Activated T-helper 1 cell treated with anti-CD3 and anti-CD28 coated beads, Interleukin-2, amount 50 U/mL, for 16 hours (primary cell): Measurements from ENCODE around the gene FERMT2.

ENCODE experiments used
- DNase-seq, 2 donors: peaks; one replicate each; pipeline ENCODE4 v3.0.0-alpha.2; 2020; ENCODE audit warnings: low read depth in 1 of 2, low spot score in 1 of 2

Gene FERMT2

DNA sequence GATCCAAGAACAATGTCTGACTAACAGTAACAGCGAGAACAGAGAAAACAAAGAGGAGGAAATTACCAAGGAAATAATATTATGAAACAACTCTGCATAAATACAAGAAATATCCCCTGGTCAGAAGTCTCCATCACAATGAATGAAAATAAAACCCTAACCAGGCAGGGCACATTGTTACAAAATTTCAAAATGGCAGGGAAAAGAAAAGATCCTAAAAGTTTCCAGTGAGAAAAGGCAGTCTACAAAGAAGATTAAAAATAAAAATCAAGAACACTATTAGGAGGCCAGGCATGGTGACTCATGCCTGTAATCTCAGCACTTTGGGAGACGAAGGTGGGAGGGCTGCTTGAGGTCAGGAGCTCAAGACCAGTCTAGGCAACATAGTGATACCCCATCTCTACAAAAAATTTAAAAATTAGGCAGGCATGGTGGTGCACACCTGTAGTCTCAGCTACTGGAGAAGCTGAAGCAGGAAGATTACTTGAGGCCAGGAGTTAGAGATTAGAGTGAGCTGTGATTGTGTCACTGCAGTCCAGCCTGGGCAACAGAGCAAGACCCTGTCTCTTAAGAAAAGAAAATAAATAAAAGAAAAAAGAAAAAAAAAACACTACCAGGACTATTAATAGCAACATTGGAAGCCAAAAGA, 47.8 kb downstream of the FERMT2 start:
- no peak for DNase-seq

DNA sequence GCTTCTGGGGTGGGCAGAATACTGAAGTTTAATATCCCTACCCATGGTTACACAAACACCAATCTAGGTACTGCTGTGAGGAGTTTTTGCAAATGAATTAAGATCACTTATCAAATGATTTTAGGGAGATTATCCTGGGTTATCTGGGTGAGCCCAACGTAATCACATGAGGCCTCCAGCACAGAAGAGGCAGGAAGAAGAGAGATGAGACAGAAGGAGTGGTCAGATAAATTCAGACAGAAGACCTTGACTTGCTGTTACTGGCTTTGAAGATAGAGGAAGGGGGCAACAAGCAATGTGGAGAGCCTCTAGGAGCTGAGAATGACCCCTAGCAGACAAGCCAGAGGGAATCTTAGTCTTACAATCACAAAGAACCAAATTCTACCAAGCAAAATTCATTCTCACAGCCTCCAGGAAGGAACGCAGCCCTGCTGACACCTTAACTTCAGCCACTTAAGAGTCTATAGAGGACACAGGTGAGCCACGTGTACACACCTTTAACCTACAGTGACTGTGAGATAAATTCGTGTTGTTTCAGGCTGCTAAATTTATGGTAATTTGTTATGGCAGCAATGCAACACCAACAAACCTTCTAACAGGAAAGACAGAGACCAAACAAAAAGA, 49.4 kb downstream of the FERMT2 start:
- no peak for DNase-seq

DNA sequence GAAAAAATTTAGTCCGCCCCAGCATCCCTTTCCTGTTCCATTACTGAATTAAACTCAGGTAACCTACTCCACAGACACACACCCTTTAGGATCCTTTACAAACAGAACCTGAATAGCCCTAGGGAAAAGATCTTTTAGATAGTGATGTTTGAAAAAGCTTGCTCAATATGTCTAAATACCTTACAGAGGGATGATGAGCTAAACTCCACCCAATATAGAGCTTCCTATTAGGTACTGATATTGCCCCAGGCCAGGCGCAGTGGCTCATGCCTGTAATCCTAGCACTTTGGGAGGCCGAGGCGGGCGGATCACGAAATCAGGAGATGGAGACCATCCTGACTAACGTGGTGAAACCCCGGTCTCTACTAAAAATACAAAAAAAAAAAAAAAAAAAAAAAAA, 50.1 kb downstream of the FERMT2 start:
- no peak for DNase-seq

GRCh38 chr14:52898496-52898895, 52.4 kb downstream of the FERMT2 start:
- DNase-seq, result no peak

DNA sequence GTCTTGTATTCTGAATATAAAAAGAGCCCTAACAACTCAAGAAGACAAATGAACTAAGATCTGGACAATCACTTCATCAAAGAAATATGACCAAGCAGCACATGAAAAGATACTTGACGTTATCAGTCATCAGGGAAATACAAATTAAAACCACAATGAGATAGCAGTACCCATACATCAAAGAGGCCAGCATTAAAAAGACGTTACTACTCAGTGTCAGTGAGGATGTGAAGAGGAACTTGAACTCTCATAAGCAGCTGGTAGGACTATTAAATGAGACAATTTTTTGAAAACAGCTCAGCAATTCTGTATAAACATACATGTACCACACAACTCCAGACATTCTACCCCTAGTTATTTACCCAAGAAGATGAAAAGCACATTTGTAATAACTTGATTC, 55.9 kb downstream of the FERMT2 start:
- no peak for DNase-seq

DNA sequence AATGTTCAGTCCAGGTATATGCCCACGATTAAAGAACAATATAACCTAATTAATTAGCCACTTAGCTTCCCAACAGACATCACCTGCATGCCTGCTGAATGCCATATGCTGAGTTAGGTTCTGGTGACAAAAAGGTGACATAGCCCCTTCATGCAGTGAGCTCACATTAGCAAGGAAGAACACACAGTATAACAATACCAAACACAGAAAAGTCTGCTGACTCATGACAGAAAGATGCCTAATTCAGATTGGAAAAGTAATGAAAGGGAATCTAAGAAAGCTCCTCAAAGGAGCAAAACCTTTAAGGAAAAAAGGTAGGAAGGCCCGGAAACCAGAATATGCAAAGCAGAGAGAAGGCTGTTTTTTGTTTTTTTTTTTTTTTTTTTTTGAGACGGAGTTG, 59.0 kb downstream of the FERMT2 start:
- DNase-seq, result no peak

DNA sequence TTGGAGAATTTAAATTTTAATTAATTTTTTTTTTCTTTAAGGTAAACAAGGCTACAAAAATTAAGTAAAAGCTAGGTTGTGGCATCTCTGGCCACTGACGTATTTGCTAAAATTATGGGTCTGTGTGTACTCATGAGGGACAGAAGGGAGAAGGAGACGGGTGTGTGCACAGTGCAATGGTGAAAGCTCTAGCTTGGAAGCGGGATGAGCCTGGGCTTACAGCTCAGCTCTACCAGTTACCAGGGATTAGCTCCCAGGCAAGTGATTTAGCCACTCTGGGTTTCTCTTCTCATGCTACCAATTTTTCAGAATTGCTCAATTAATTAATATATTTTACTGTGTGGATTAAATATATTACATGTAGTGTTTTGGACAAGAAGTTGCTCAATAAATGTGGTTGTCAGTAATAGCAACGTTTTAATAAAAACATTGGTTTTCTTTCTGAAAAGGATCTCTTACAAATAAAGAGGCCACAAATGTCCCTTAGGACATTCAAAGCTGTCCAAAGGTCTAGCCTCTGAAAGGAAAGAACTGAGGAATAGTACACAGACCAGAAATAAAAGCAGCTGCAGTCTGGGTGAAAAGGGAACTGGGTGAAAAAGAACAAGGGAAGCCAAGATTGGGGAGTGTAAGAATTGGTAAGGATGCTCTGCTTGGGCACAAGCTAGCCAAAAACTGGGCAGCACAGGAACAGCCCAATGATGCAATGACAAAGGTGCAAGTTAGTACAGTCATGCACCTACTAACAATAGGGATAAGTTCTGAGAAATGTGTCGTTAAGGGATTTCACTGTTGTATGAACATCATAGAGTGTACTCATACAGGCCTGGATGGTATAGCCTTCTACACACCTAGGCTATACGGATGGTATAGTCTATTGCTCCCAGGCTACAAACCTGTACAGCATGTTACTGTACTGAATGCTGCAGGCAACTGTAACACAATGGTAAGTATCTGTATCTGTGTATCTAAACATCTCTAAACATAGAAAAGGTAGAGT, 61.7 kb downstream of the FERMT2 start:
- no peak for DNase-seq

DNA sequence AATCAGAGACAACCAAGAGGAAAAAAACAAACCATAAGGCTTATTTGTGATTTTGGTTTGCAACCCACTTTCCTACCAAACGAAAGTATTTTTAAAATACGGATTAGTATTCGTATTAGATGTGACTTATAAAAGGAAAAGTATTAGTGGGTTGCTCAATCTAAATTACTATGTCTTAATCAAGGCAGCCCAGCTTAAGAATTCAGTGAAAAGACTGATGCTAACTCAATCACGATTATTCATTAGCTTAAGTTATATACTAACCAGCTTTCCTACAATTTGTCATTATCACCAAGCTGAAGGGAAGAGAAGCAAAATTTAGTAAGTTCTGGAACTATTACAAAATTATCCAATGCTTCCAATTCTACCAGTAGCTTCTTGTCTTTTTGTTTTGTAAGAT, 62.7 kb downstream of the FERMT2 start:
- no peak for DNase-seq

GRCh38 chr14:52885230-52885629, 65.6 kb downstream of the FERMT2 start:
- no peak for DNase-seq

GRCh38 chr14:52883658-52884057, 67.2 kb downstream of the FERMT2 start:
- DNase-seq, result no peak

DNA sequence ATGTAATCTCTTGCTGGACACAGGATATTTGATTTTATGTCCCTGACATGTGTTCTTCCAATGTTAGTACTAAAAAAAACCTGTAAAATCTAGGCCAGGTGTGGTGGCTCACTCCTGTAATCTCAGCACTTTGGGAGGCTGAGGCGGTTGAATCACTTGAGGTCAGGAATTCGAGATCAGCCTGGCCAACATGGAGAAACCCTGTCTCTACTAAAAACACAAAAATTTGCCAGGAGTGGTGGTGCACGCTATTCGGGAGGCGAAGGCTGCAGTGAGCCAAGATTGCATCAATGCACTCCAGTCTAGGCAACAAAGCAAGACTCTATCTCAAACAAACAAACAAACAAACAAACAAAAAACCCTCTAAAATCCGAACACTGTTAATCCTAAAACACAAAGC, 68.0 kb downstream of the FERMT2 start:
- no peak for DNase-seq

GRCh38 chr14:52879958-52880357, 70.9 kb downstream of the FERMT2 start:
- no peak for DNase-seq

DNA sequence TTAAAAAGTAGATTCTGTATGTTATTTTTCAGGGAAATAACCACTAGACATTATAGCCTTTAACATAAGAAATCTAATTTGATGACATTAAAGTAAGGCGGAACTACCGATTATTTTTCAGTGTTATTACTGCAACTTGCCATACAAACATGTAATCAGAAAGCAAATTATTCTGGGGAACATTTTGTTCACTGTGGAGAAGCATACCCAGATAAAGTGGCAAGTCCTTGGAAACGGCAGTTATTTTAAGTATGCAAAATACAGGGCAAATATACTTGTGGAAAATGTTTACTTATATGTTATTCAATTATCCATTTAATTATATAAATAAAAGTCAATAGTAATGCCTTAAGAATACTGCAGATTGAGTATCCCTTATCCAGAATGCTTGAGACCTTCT, 71.9 kb downstream of the FERMT2 start:
- DNase-seq, result no peak

- DNase-seq, result no peak
Observed at GRCh38 chr14:52878469-52878868, 72.4 kb downstream of the FERMT2 start.

- DNase-seq, result no peak
Observed at GRCh38 chr14:52877628-52878027, 73.2 kb downstream of the FERMT2 start.

DNA sequence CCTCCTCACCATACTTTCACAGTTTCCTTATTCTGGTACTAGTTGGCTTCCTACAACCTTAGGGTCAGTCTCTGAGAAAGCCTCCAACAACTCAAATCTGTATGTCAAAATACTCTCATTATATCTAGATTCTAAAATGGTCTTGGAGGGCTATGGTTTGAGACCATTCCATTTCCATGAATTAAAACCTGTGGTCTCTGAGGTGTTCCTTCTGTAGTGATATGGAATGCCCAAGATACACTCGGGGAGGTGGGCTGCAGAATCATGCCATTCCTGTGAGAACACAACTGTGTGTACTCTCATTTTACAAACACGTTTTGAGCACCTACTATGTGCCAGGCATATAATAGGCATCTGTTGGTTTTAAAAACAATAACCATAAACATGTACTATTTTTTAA, 74.0 kb downstream of the FERMT2 start:
- no peak for DNase-seq

DNA sequence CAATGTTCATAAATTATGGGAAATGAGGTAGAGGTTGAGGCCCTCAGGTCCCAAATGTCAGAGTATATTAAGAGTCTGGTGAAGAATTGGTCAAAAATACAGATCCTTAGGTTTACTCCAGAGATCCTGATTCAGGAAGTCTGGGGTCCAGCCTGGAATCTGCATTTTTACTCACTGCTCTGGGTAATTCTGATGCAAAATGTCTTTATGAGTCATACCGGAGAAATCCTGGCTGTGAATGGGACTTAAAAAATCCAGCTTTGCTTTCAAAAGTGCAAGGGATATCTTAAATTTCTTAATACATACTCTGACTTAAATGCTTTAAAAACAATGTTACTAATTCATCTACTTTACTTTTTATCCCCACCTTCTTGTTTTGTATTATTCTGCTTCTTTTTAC, 74.5 kb downstream of the FERMT2 start:
- DNase-seq, result no peak

- DNase-seq, result no peak
Observed at GRCh38 chr14:52875707-52876106, 75.1 kb downstream of the FERMT2 start.

DNA sequence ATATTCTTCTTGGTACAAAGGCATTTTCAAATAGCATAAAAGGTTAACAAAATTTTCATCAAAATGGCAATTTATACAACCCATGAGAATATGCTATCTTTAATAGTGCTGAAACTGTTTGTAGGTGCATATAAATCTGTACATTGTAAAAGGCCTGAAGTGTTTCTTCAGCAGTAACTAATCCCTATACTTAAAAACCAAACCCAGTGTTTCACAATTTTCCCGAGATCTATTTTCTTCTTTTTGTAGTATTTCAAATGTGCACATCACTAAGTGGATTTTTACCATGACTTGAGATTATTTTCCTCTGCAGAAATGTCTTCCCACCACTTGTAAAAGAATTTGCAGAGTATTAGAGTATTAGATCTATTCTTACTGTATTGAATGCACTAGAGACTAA, 76.5 kb downstream of the FERMT2 start:
- no peak for DNase-seq

DNA sequence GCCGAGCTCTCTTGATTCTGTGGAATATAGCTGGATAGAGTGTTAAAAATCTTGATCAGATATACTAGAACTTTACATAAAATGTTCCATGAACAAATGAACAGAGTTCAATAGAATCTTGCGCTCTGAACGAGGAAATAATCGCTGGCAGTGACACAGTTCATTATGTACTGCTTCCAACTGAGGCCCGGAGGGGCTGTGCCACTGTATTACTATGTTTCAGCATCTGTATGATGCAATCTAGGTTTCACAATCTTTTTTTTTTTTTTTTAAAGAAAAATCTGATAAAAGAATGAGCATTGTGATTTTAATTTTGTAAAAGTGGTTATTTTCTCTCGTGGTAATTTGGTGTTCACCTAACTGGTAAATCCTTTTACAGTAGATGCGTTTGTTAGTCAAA, 77.2 kb downstream of the FERMT2 start:
- DNase-seq, result no peak

GRCh38 chr14:52873065-52873464, 77.8 kb downstream of the FERMT2 start:
- no peak for DNase-seq

GRCh38 chr14:52871606-52872005, 79.2 kb downstream of the FERMT2 start:
- no peak for DNase-seq
